Naive thymus-derived CD4-positive, alpha-beta T cell (primary cell): ENCODE data around the gene DYSF. TPM values are rescaled to one million over a fixed set of nuclear protein-coding genes. Genes with fewer than 3 reads are reported as not detected.
A peak's percentile ranks its signal among the peaks of the same experiment; 100 is the strongest.

Experiments
- ATAC-seq: fragments of 150-1000 bp; cut with Tn5 transposase; 2 replicates; pipeline ENCODE4 v1.10.0; 2021; ENCODE audit warnings: mild to moderate bottlenecking, moderate library complexity
- CTCF ChIA-PET: fragments of 350-600 bp; sonication (Branson Sonifier 250); formaldehyde crosslinking; loops from one replicate; lab custom pipeline; 2021; ENCODE audit warnings: antibody characterized with exemption; lab: Charles Lee
- POLR2A ChIA-PET: fragments of 350-600 bp; sonication (Branson Sonifier 250); formaldehyde crosslinking; loops from one replicate; lab custom pipeline; 2021; ENCODE audit warnings: antibody characterized with exemption, inconsistent platforms; lab: Charles Lee
- DNase-seq, 9 donors: peaks; one replicate each; pipeline versions ENCODE4 v3.0.0 to v3.0.0-alpha.2; 2020 to 2022; ENCODE audit warnings: mixed read lengths in 1 of 9
- H3K27ac ChIP-seq: one replicate; pipeline ENCODE4 v1.7.0; 2013; ENCODE audit warnings: mild to moderate bottlenecking, low read depth, low read length, moderate library complexity
- H3K27me3 ChIP-seq, 2 donors: one replicate each; pipeline ENCODE4 v1.7.0; 2013; ENCODE audit warnings: low read length in 2 of 2, mild to moderate bottlenecking in 2 of 2, moderate library complexity in 2 of 2; ENCODE audit not compliant: control insufficient read depth in 2 of 2, insufficient read depth in 2 of 2
- H3K36me3 ChIP-seq, 3 experiments: 1 replicate in 2 of 3; 2 replicates in 1 of 3; pipeline ENCODE4 v1.7.0; 2013; ENCODE audit warnings: low read length in 3 of 3, mild to moderate bottlenecking in 3 of 3, moderate library complexity in 1 of 3; ENCODE audit not compliant: insufficient read depth in 3 of 3, control insufficient read depth in 2 of 3
- H3K4me1 ChIP-seq, 2 donors: one replicate each; pipeline ENCODE4 v1.7.0; 2013; ENCODE audit warnings: low read length in 2 of 2, mild to moderate bottlenecking in 2 of 2, moderate library complexity in 1 of 2; ENCODE audit not compliant: control insufficient read depth in 2 of 2, insufficient read depth in 2 of 2
- H3K4me3 ChIP-seq: 2 replicates; pipeline ENCODE4 v1.7.0; 2013; ENCODE audit warnings: mild to moderate bottlenecking, low read length
- H3K9me3 ChIP-seq, 3 experiments: 1 replicate in 2 of 3; 2 replicates in 1 of 3; pipeline ENCODE4 v1.7.0; 2013; ENCODE audit warnings: low read length in 3 of 3; ENCODE audit not compliant: control insufficient read depth in 2 of 3
- H3K27ac Mint-ChIP-seq, 9 donors: one replicate each; pipeline ENCODE4 v1.8.0; 2020 to 2022; ENCODE audit warnings: mixed read lengths in 9 of 9, mild to moderate bottlenecking in 8 of 9, moderate library complexity in 5 of 9, inconsistent platforms in 2 of 9
- H3K27me3 Mint-ChIP-seq, 5 donors: one replicate each; pipeline ENCODE4 v1.8.0; 2021 to 2022; ENCODE audit warnings: mixed read lengths in 5 of 5, mild to moderate bottlenecking in 1 of 5
- H3K36me3 Mint-ChIP-seq, 5 donors: one replicate each; pipeline ENCODE4 v1.8.0; 2020 to 2022; ENCODE audit warnings: mixed read lengths in 5 of 5, mild to moderate bottlenecking in 3 of 5, inconsistent platforms in 1 of 5
- H3K4me1 Mint-ChIP-seq, 7 donors: one replicate each; pipeline ENCODE4 v1.8.0; 2020 to 2022; ENCODE audit warnings: mixed read lengths in 7 of 7, mild to moderate bottlenecking in 3 of 7, inconsistent platforms in 1 of 7
- H3K4me3 Mint-ChIP-seq, 10 donors: one replicate each; pipeline ENCODE4 v1.8.0; 2020 to 2022; ENCODE audit warnings: mild to moderate bottlenecking in 10 of 10, mixed read lengths in 10 of 10, moderate library complexity in 6 of 10, inconsistent platforms in 2 of 10
- H3K9me3 Mint-ChIP-seq, 11 donors: one replicate each; pipeline ENCODE4 v1.8.0; 2020 to 2022; ENCODE audit warnings: mixed read lengths in 11 of 11, mild to moderate bottlenecking in 4 of 11, inconsistent platforms in 1 of 11, moderate library complexity in 1 of 11
- intact Hi-C, 2 donors: fragments of 100-400 bp; cut with micrococcal nuclease; formaldehyde crosslinking; loops; one replicate each; pipeline ENCODE4 v1.15.1; 2023
- polyA plus RNA-seq, 2 donors: library from polyadenylated mRNA; unstranded; fragments of 300-500 nt; fragmentation: Illumina TruSeq; gene quantifications; one replicate each; pipeline ENCODE4 v1.2.3, GENCODE V29; 2021
- total RNA-seq, 6 experiments: library from RNA in 5 of 6; stranded (reverse) in 5 of 6; gene quantifications; 1 replicate in 5 of 6; 2 replicates in 1 of 6; pipeline ENCODE4 v1.2.3 and lab custom pipeline; 2021 to 2026

Gene DYSF
- total and polyA plus RNA-seq, 7 experiments from 2014 or later = 0.14 to 28.2 (median 0.32) TPM; not detected in 2

DNA sequence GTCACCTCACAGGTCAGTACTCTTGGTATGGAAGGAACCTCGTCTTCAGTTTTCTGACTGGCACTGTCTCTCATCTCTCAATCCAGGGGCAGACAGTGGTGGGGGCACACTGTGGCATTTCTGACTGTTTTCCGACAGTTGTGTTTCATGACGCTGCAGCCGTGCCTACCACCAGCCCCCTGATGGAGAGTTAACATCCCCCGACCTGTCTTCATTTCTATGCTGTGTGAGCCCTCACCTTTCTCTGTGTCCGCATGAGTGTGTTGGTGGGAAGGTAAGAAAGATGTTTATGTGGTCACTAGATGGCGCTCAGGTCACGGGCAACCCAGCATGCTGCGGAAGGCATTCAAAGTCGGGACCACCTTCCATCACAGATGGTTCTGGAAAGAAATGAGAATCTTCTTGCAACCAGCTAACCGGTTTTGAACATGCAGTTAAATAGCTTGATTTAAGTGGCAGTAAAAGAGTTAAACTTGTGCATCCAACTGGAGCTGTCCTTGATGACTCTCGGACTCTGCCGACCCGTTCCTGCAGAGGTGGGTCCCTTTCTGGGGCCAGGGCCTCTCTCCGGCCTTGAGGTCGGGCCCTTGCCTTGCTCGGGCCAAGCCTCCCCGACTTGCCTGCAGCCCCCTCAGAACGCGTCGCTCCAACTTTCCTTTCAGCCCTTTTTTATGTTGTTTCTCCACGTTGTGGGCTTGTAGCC lies 92.4 kb downstream of the DYSF start:
- Mint-ChIP-seq H3K36me3 (peaks cover 0 to 5% (median 0%) of the 10 kb centered on the region in 5 donors), H3K4me3 (peak overlapping the region; percentile 54 to 83 (median 68)), H3K4me1 (peaks cover 5 to 15% (median 12%) of the 10 kb centered on the region in 7 donors), H3K27me3 (peaks cover 10 to 24% (median 20%) of the 10 kb centered on the region in 5 donors), H3K9me3 (peaks cover 0 to 9% (median 0%) of the 10 kb centered on the region in 11 donors), H3K27ac (no peak overlapping the region)
- H3K27me3 ChIP-seq = no peaks in the 10 kb centered on the region
- H3K4me1 ChIP-seq = peaks cover 0 to 9% of the 10 kb centered on the region in 2 donors
- no peak overlapping the region for H3K27ac ChIP-seq
- peak overlapping the region; percentile 51 for H3K4me3 ChIP-seq
- CTCF ChIA-PET = no interaction called here
- ATAC-seq = peak; percentile 64
- DNase-seq = peak in 7 of 9 donors; percentile 18 to 44 (median 37)
- H3K36me3 ChIP-seq = no peaks in the 10 kb centered on the region
- intact Hi-C loops = loop anchor here in 1 of 2 donors (1.0 to 5.0 kb wide), 2 partner anchors 592 to 605 kb away; no protein-coding TSS in a partner anchor
- H3K9me3 ChIP-seq = no peaks in the 10 kb centered on the region
- POLR2A ChIA-PET = no interaction called here

DNA sequence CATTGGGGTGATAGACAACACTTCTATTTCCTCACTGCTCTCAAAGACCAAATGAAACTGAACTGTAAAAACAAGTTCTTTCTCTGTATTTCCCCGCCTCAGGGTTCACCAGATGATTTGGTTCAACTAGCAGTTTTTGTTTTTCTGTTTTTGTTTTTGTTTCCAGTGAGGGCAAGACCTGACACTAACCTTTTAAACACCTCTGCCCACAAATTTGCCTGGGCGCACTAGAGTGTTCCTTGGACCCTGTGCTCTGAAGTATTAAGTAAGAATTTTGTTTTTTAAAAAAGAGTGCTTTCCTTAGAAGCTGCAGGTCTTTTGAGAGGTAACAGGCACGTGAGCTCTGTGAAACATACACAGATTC lies 92.9 kb downstream of the DYSF start:
- no peak for DNase-seq
- H3K4me3 ChIP-seq = no peak overlapping the region
- H3K9me3 ChIP-seq = no peaks in the 10 kb centered on the region
- no peaks in the 10 kb centered on the region for H3K36me3 ChIP-seq
- H3K4me1 ChIP-seq = peaks cover 0 to 9% of the 10 kb centered on the region in 2 donors
- POLR2A ChIA-PET = no interaction called here
- CTCF ChIA-PET = interaction anchor here (1.1 kb wide), 1 partner anchor 604 kb away, joined by 5 read pairs; no protein-coding TSS in a partner anchor
- peaks cover 5 to 15% (median 12%) of the 10 kb centered on the region in 7 donors for H3K4me1 Mint-ChIP-seq
- peak overlapping the region in 5 of 10 donors; percentile 12 to 76 (median 15) for H3K4me3 Mint-ChIP-seq
- no peak overlapping the region for H3K27ac ChIP-seq
- H3K27me3 ChIP-seq = no peaks in the 10 kb centered on the region
- H3K9me3 Mint-ChIP-seq = peaks cover 0 to 9% (median 0%) of the 10 kb centered on the region in 11 donors
- H3K27me3 Mint-ChIP-seq = peaks cover 10 to 24% (median 20%) of the 10 kb centered on the region in 5 donors
- intact Hi-C loops = loop anchor here in 1 of 2 donors (5.0 kb wide), 1 partner anchor 591 kb away; no protein-coding TSS in a partner anchor
- no peak for ATAC-seq
- H3K27ac Mint-ChIP-seq = no peak overlapping the region
- peaks cover 0 to 5% (median 0%) of the 10 kb centered on the region in 5 donors for H3K36me3 Mint-ChIP-seq

DNA sequence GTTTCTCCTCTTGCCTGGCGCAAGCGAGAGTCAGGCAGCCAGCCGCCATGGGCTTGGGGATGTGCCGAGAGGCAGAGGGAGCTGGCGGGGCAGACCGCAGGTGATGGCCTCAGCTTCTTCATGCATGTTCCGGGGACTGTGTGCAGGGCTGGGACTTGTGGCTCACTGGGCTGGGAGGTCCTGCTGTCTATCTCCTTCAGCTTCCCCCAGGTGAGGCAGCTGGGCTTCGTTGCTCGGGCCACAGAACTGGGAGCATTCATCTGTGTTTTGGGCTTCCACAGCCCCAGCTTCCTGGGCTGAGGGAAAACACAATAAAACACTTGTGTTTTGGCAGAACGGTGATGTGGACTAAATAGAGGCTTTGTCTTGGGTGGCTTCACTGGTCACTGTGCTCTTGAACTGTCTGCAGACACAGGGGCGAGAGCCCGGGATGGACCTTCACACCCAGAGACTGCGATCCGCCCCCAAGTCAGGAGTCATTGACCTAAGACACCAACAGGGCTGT lies 93.5 kb downstream of the DYSF start:
- POLR2A ChIA-PET = no interaction called here
- H3K9me3 Mint-ChIP-seq = peaks cover 0 to 9% (median 0%) of the 10 kb centered on the region in 11 donors
- CTCF ChIA-PET = interaction anchor here (1.1 kb wide), 1 partner anchor 603 kb away, joined by 5 read pairs; no protein-coding TSS in a partner anchor
- H3K9me3 ChIP-seq = no peaks in the 10 kb centered on the region
- H3K27ac Mint-ChIP-seq = no peak overlapping the region
- intact Hi-C loops = loop anchor here in 1 of 2 donors (5.0 kb wide), 1 partner anchor 590 kb away; no protein-coding TSS in a partner anchor
- no peak for ATAC-seq
- H3K27ac ChIP-seq = no peak overlapping the region
- no peak overlapping the region for H3K4me3 ChIP-seq
- no peak overlapping the region for H3K4me3 Mint-ChIP-seq
- H3K27me3 Mint-ChIP-seq = peaks cover 10 to 24% (median 20%) of the 10 kb centered on the region in 5 donors
- DNase-seq = no peak
- H3K4me1 Mint-ChIP-seq = peaks cover 5 to 15% (median 12%) of the 10 kb centered on the region in 7 donors
- peaks cover 0 to 9% of the 10 kb centered on the region in 2 donors for H3K4me1 ChIP-seq
- peaks cover 0 to 5% (median 0%) of the 10 kb centered on the region in 5 donors for H3K36me3 Mint-ChIP-seq
- no peaks in the 10 kb centered on the region for H3K36me3 ChIP-seq
- H3K27me3 ChIP-seq = no peaks in the 10 kb centered on the region

DNA sequence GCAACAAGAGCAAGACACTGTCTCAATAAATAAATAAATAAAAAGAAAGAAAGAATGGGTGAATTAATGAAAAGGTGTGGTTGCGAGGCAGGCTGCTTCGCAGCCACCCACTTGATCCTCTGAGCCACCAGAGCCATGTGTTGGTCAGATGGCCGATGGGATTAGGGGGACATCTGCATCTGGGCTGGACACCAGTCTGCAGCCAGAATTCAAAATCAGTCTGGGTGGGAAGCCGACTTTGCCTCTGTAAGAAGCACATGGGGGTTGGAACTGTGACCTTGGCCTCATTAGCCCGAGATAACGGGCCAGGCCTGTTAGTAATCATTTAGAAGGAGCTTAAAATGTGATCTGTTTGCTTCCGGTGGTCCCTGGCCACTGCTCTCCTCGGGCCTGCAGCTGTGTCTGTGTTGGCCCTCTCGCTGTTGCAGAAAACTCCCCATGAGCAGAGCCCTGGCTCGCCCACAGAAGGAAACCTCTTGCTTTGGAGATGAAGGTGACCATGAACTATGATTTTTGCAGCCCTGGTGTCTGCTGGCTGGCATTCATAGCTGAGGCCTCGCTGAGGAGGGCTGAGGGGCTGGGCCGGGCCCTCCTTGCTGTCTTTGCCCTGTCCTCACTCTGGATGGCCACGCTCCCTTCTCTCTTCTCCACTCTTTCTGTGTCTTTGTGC lies 94.4 kb downstream of the DYSF start:
- no peak for DNase-seq
- ChIA-PET CTCF (interaction anchor here (0.6 to 1.8 kb wide), 5 partner anchors 10 to 1110 kb away, joined by 3 to 4 read pairs (median 3); no protein-coding TSS in a partner anchor), POLR2A (no interaction called here)
- Histone ChIP-seq H3K27ac (no peak overlapping the region), H3K27me3 (no peaks in the 10 kb centered on the region), H3K4me1 (peaks cover 0 to 9% of the 10 kb centered on the region in 2 donors), H3K4me3 (no peak overlapping the region), H3K9me3 (no peaks in the 10 kb centered on the region), H3K36me3 (no peaks in the 10 kb centered on the region)
- intact Hi-C loops = loop anchor here (1.0 to 5.0 kb wide), 7 partner anchors 251 to 1315 kb away; no protein-coding TSS in a partner anchor
- Mint-ChIP-seq H3K4me3 (peak overlapping the region in 1 of 10 donors; percentile 4), H3K4me1 (peaks cover 5 to 15% (median 12%) of the 10 kb centered on the region in 7 donors), H3K9me3 (peaks cover 0 to 7% (median 0%) of the 10 kb centered on the region in 11 donors), H3K27ac (no peak overlapping the region), H3K27me3 (peaks cover 10 to 24% (median 20%) of the 10 kb centered on the region in 5 donors), H3K36me3 (peaks cover 0 to 5% (median 0%) of the 10 kb centered on the region in 5 donors)
- ATAC-seq = no peak

- Mint-ChIP-seq H3K27me3 (peaks cover 10 to 24% (median 19%) of the 10 kb centered on the region in 5 donors), H3K9me3 (peaks cover 0 to 5% (median 0%) of the 10 kb centered on the region in 11 donors), H3K4me3 (no peak overlapping the region), H3K27ac (no peak overlapping the region), H3K36me3 (peaks cover 0 to 4% (median 0%) of the 10 kb centered on the region in 5 donors), H3K4me1 (peaks cover 5 to 15% (median 12%) of the 10 kb centered on the region in 7 donors)
- ChIA-PET CTCF (interaction anchor here (0.8 to 1.8 kb wide), 4 partner anchors 11 to 1031 kb away, joined by 3 to 4 read pairs (median 3); no protein-coding TSS in a partner anchor), POLR2A (no interaction called here)
- ATAC-seq = peak; percentile 72
- Histone ChIP-seq H3K9me3 (no peaks in the 10 kb centered on the region), H3K4me1 (peaks cover 0 to 9% of the 10 kb centered on the region in 2 donors), H3K27ac (no peak overlapping the region), H3K27me3 (no peaks in the 10 kb centered on the region), H3K4me3 (no peak overlapping the region), H3K36me3 (no peaks in the 10 kb centered on the region)
- DNase-seq = peak; percentile 23 to 64 (median 50)
- intact Hi-C loops = loop anchor here (1.0 to 5.0 kb wide), 7 partner anchors 249 to 1314 kb away; no protein-coding TSS in a partner anchor
These were observed 95.5 kb downstream of the DYSF start for GRCh38 chr2:71548646-71549425.
